ENCODE measurements around the gene RHBDL2. TPM values are rescaled to one million over a fixed set of nuclear protein-coding genes. Genes with fewer than 3 reads are reported as not detected.

Gene RHBDL2
- total and polyA plus RNA-seq, 2 of the 13 experiments (the other 11 are each of a cell fraction or from before 2014, with no cell fraction given), result 3.3 to 5.4 TPM

- TF ChIP-seq SALL1 (CRISPR knock-in tag; IDR thresholded peaks at IDR 0.05) (0 out of 2 replicates have a peak, but pooled peaks have one; percentile 27), FOXA1 (IDR thresholded peaks at IDR 0.05) (no peak), FOXA1 (CRISPR knock-in tag; IDR thresholded peaks at IDR 0.05) (peak; percentile 70), AGO2 (optimal IDR thresholded peaks at IDR 0.05; ENCODE audit: low read depth, low read length) (no peak), ZNF644 (CRISPR knock-in tag; IDR thresholded peaks at IDR 0.05; ENCODE audit: low read depth) (peak; percentile 32; the same call in 1 of the 2 replicates), POLR2AphosphoS5 (IDR thresholded peaks at IDR 0.05; ENCODE audit: low read depth, low read length) (no peak), FOXJ3 (CRISPR knock-in tag; IDR thresholded peaks at IDR 0.05; ENCODE audit: borderline replicate concordance) (no peak), SMC3 (IDR thresholded peaks at IDR 0.05; ENCODE audit: low read length) (peak; percentile 79), MXI1 (IDR thresholded peaks at IDR 0.05; ENCODE audit: borderline replicate concordance, low read depth, low read length) (0 out of 3 replicates have a peak, but pooled peaks have one; percentile 44), PPARG (CRISPR knock-in tag; conservative IDR thresholded peaks at IDR 0.05) (peak; percentile 50; the same call in 1 of the 2 replicates), NRL (CRISPR knock-in tag; IDR thresholded peaks at IDR 0.05; ENCODE audit: borderline replicate concordance) (no peak), MIXL1 (CRISPR knock-in tag; IDR thresholded peaks at IDR 0.05) (0 out of 2 replicates have a peak, but pooled peaks have one; percentile 11), PATZ1 (CRISPR knock-in tag; IDR thresholded peaks at IDR 0.05) (peak; percentile 14; the same call in 1 of the 2 replicates)
Measured at GRCh38 chr1:38891753-38892152, 49.9 kb downstream of the RHBDL2 start (continued).

GRCh38 chr1:38889589-38889988 lies 52.0 kb downstream of the RHBDL2 start:
- ChIA-PET POLR2A (interaction anchor here (0.8 to 0.9 kb wide), 2 partner anchors 20 to 108 kb away, joined by 3 read pairs; no protein-coding TSS in a partner anchor), CTCF (ENCODE audit: low intra/inter-chr PET ratio, low total read pairs) (no interaction called here)
- in situ Hi-C loops (cut with HindIII; ENCODE audit: extremely low pct_ligation_motif_present, low pct_unique_long_range_greater_than_20kb) (no loop called here), intact Hi-C loops (cut with micrococcal nuclease; ENCODE audit: unreplicated experiment) (loop anchor here (2.0 kb wide), 1 partner anchor 79 kb away; no protein-coding TSS in a partner anchor)
- Histone ChIP-seq H3K27me3 (ENCODE audit: control insufficient read depth in 1 of 2, insufficient read depth in 2 of 2, low read length in 2 of 2) (no peaks in the 10 kb centered on the region), H3K9ac (ENCODE audit: insufficient read depth, low read depth, low read length) (no peak overlapping the region), H2AFZ (ENCODE audit: low read length) (no peak overlapping the region), H3K27ac (ENCODE audit: extremely low read length, insufficient read depth, low read length) (peak overlapping the region; percentile 90), H3K9me3 (ENCODE audit: low read length) (no peaks in the 10 kb centered on the region), H3K36me3 (replicated peaks in 1 of 2; ENCODE audit: control insufficient read depth in 1 of 2, insufficient read depth in 2 of 2, low read length in 2 of 2) (no peaks in the 10 kb centered on the region), H3K4me2 (ENCODE audit: low read depth, low read length) (peak overlapping the region; percentile 61), H3K4me3 (replicated peaks in 1 of 3; ENCODE audit: insufficient read depth in 1 of 3, low read depth in 2 of 3, low read length in 3 of 3) (no peak overlapping the region), H3K79me2 (ENCODE audit: insufficient read depth, low read length) (no peaks in the 10 kb centered on the region), H4K20me1 (ENCODE audit: insufficient read depth, low read length) (no peaks in the 10 kb centered on the region), H3K4me1 (ENCODE audit: insufficient read depth, low read length) (peaks cover 48% of the 10 kb centered on the region)
- FAIRE-seq, result no peak
- no peak for ATAC-seq
- WGBS (ENCODE audit: low lambda C conversion rate), result 76% methylated on average over 5 of the region's 5 CpGs
- TF ChIP-seq CBX2 (IDR thresholded peaks at IDR 0.05; ENCODE audit: low read depth, low read length) (no peak), CBX2 (CRISPR knock-in tag; IDR thresholded peaks at IDR 0.05; ENCODE audit: low read depth) (no peak), ZNF503 (CRISPR knock-in tag; IDR thresholded peaks at IDR 0.05) (no peak), ZNF678 (CRISPR knock-in tag; IDR thresholded peaks at IDR 0.05) (no peak)
- no TSS peak for BruUV-seq (replicated peaks)
- no peak for DNase-seq (ENCODE audit: low spot score)
